DMS 273 treated with DMSO at 0.1 percent for 48 hours (cell line): ENCODE results near the gene TNKS2.
"Not testable (repeated sequence)": the region's sequence is repeated elsewhere in the genome, so short reads cannot be mapped to it uniquely, and the experiment has no call there.

ENCODE experiments used
- DNase-seq: peaks from one replicate; lab custom pipeline; 2025; lab: John Stamatoyannopoulos, UW

TNKS2 gene

DNA sequence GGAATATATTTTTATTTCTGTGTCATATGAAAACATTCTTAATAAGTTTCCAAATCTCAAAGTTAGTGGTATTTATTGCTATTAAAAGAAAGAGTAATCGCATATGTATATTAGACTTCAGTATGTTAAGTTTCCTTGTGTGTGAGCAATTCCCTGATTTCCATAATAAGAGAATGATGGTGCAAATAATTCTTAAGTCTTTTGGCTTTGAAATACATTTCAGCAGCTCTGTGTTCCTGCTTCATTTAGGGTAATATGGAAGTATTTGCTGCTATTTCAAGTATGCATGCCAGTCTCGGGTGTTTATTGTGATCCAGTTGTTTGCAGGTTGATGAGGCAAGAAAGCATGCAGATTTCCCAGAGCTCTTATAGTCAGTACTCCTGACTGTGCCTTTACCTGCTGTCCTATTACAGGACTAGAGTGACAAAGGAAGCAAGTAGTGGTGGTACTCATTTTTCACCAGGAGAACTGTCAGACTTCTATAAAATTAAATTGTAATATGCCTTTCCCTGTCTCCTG, 67.4 kb downstream of the TNKS2 start:
- no peak for DNase-seq

DNA sequence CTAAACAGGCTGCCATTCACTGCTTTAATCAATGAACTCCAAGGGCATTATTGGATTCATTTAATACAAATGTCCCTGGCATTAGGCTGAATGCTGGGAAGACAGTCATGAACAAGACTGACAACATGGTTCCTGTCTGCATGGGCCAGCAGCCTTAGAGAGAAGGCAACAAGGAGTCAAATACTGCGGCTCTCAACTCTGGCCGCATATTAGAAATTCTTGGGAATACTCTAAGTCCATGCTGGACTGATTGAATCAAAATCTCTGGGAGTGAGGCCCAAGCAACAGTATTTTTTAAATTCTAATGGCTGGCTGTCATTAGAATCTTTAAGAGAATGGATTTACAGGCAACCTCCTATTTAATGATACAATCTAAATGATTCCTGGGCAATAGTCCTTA, 76.9 kb downstream of the TNKS2 start:
- DNase-seq, result no peak

DNA sequence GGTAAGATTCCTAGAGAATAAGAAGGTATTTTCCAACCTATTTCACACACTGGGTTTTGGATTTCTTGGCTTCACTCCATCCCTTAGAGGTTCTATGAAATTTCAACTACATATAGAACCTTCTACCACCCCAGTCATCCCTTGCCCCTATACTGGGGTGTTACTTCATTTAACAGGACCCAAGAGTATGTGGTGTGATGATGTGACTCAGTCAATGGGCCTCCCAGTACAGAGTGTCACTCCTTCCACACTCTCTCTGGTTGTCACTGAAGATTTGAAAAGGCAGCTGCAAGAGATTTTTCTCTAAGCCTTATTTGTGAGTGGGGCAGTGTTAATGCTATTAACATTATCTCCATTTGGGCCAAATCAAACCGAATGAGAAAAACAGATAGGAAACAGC, 77.6 kb downstream of the TNKS2 start:
- no peak for DNase-seq

DNA sequence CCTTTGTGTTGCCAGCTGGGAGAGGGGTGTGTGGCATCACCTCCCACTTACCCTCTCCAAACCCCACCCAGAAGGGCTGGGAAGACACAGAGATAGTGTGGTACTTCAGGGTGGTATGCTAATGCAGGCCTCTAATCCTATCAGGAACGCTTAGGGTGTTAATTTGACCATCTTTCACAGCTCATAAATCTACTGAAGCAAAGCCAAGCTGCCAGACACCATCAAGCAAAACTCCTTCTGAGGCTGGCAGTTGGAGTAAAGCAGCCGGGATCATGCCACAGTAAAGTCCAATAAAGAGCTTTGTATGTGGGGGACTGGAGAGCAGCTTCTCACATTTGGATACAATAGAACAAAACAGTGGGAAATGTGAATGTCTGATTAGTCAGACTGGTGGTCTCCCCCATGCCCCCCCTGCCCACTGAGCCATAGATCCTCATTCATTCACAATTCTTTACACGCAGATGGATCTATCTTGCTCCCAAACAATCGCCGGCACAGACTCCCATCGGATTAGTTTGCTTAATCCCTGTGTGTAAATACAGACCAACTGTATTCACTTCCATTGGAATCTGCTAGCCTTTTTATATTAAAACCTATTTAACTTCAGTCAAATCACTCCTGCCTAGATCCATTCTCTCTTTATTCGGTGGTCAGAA, 81.4 kb downstream of the TNKS2 start:
- DNase-seq, result no peak

DNA sequence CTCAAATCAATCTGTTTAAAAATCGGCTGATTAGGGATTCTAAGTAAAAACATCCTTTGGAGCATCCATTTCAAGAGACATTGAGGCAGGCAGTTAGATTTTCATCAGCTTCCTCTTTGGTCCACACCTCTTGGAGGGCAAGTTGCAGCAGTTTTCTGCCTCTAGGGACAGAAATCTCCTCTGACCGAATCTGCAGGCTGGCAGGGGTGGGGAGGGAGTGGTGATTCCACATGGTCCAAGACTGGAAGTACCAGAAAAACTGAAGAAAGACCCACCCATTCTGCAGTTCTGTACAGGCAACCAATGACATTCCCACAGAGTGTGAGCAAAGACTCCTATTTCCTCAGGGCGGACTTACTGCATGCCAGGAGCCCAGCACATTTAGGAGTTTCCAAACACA, 82.1 kb downstream of the TNKS2 start:
- DNase-seq, result no peak

DNA sequence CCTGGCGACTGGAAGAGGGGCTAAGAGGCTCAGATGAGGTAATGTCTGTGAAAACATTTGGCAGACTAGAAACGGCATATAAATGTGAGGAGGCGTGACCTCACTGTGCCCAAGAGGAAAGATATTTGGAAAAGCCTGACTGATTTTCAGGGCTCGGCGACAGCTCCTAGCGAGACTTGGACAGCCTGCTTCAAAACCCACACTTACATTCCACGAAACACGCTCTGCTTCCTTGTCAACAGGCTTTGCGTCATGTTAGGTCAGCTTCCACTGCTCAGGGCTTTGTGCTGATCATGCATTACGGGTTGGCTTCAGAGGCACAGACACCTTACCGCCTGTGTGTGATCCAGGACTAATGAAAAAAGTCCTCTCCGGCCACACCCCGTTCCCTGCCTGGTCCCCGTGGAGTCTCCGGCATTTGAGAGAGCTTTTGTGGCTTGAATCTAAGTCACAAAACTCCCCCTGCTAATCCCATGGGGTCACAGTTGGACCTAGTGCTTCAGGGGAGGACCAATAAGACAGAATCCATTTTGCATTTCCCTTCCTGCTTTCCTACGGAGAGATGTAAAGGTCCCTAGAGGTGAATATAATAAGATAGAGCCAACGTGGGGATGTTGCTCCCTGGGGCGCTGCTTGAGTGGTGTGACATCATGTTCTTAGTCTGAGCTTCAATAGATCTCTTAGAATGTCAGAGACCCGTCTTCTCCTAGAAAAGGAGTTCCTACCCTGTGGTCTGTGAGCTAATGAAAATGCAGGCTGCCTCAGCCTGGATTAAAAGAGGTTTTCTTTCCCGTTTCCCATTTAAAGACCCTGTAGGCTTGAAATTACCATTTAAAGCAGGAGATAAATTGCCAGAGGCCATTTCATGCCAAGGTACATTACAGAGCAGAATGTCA, 85.6 kb downstream of the TNKS2 start:
- no peak for DNase-seq

DNA sequence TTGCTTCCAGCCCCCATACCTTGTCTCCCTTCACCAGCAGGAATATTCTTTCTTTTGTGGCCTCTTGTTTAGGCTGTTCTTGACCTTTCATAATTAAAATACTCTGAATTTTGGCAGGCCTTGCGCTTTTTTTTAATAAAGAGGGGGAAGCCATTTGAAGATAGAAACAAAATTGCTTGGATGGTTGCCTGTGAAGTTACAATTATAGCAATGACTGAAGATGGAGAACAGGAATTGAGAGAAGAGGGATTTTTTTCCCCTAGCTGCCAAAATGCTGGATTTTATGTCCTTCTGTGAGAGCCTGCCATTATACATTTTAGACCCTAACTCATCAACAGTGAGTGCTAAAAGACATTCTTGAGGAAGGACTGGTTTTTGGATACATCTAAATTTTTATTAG, 86.3 kb downstream of the TNKS2 start:
- no peak for DNase-seq

DNA sequence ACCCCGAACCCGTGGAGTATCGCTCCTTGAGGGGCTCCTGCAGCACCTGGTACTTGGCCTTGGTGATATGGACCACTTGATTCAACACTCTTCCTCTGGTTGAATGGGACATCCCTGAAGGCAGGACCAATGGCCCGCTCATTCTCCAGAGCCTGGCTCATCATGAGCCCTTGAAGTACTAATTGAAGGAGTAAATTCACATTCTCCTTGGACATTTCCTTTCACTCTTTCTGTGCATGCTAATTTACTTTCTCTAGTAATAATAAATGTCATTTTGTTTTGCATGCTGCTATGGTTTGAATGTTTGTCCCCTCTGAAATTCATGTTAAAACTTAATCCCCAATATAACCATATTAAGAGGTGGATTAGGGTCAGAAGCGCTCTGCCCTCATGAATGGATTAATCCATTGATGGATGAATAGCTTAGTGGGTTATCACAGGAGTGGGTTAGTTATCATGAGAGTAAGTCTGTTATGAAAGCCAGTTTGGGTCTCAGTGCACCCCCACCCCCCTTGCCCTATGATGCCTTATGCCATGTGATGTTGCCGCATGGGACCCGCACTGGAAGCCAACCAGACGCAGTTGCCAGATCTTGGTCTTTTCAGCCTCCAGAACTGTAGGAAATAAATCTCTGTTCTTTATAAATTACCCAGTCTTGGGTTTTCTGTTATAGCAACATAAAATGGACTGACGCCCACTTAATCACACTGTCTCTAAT, 87.3 kb downstream of the TNKS2 start:
- no peak for DNase-seq

DNA sequence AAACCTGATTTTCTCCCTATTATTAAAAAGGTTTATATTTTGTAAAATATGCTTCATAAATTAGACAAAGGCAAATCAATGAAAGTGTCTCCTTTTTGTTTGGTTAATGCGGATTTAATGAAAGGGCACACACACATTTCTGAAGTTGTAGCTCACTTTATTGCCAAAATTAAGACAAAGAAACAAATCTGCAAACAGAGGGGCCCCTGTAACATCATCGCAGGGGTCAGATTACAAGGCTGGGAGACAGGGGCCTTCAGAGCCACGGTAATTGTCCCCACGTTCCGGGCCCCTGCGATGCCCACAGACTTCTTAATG, 88.7 kb downstream of the TNKS2 start:
- no peak for DNase-seq

DNA sequence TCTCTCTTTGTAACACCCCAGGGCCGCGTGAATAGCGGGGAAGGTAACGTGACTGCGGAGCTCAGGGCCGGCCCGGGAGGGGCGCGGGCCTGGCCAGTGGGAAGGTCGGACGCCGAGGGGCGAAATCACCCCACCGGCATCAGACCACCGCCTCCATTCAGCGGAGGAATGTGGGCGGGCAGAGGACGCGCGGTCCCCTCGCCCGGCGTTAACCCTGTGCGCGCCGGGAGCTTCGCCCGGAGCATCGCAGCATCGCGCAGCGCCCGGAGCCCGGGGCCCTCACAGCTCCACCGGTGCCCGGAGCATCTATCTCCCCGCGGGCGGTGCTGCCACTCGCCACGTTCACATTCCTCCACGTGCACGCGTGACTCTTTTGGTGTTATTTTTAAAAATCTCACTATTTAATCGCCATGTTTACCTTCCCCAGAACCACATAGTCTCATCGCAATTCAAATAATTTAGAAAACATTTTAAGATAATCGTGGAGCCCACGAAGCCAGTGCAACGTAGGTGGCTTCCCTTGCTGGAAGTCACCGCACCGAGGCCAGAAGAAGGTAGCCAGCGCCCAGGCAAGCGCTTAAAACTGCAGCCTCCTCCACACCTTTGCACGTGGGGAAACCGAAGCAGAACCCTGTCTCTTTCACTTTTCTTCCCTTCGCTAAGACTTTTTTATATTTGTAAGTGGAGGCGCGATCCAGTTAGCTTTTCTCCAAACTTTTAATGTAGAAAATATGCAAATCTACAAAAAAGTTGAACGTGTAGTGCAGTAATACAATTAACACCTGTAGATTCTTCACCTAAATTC, 89.2 kb downstream of the TNKS2 start:
- DNase-seq, result no peak

DNA sequence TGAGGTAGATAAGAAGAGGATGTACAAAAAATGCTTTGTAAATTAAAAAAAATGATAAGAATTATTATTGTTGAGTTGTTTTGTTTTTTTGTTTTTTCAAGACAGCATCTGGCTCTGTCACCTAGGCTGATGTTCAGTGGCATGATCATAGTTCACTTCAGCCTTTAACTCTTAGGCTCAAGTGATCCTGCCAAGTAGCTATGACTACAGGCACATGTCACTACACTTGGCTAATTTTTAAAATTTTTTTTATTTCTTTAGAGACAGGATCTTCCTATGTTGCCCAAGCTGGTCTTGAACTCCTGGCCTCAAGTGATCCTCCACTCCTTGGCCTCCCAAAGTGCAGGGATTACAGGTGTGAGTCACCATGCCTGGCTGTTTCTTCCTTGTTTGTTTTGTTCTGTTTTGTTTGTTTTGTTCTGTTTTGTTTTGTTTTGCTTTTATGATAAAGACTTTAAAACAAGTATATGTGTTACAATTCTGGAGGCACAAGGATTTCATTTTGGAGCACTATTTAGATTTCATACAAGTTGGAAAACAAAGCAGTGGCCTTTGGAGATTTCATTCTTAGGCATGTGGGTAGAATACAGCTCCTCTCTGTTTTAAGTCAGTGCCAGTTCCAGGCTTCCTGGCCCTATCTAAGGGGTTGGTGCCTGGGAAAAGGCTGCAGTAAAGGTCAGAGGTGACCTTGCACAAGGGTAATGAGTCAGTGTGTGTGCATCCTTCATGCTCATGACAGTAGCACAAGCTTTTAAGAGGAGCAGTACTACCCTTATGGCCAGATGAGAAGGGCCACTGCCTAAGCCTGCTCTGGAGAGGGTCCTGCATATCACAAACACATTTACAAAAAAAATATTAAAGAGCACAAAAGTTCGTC, 93.1 kb downstream of the TNKS2 start:
- DNase-seq, result no peak

DNA sequence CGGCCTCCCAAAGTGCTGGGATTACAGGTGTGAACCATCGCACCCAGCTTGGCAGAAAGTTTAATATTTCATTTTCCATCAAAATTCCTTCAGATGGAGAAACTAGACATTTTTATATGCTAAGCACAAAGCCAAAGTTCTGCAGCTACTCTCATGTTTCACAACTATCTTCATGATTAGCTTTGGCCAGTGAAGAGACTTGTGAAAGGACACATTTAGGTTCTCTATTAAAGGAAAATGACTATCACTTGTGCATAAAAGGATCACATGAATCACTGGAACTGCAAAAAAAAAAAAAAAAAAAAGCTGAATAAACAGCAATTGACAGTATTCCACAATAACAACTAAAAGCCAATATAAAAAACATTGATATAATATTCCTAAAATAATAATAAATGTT, 94.8 kb downstream of the TNKS2 start:
- DNase-seq, result no peak

DNA sequence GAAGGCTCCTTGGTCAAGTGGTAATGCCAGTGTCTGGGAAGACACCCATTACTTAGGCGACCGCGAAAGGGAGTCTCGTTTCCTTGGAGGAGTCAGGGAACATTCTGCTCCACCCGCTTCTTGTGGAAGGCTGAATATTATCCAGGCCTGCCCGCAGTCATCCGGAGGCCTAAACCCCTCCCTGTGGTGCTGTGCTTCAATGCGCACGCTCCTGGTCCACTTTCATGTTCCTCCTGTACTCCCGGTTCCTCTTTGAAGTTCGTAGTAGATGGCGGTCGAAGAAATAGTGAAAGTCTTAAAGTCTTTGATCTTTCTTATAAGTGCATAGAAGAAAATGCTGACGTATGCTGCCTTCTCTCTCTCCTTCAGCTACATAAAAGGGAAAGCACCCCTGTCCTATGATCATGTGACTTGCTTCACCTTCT, 96.0 kb downstream of the TNKS2 start:
- not testable (repeated sequence) for DNase-seq

DNA sequence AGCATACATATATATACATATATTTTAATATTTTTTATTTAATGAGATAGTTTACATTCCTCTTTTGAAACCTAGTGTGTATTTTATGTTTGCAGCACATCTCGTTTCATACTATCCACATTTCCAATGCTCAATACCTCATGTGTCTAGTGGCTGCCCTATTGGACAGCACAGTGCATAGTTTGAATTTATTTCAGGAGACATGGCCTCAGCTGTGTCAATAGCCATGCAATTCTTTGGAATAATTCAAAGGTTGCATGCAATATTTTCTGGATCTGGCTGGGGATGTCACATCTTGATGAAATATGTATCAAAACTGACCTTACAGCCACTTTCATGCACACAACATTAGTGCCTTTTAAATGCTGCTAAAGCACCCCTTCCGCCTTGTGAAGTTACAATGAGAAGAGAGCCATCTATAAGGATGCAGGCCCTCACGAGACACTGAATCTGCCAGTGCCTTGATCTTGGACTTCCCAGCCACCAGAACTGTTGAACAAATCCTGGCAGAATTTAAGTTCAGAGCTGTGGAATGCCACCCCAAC, 98.1 kb downstream of the TNKS2 start:
- no peak for DNase-seq

DNA sequence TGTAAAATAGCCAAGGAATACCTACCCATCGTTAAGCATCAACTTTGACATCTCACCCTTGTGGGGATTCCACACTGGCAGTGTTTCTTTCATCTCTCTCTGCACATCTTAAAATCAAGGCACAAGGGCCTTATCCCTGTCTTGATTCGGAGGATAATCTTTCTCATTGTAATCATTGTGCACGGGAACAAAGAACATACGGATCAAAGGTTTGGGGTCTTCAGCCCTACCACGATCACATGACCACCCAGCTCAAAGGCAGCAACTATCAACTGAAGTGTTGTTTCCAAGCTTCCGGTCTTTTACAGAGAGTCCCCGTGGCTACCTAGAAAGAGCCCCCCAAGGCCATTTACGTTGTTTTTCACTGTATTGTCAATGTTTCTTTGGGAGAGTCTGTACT, 99.2 kb downstream of the TNKS2 start:
- DNase-seq, result no peak

DNA sequence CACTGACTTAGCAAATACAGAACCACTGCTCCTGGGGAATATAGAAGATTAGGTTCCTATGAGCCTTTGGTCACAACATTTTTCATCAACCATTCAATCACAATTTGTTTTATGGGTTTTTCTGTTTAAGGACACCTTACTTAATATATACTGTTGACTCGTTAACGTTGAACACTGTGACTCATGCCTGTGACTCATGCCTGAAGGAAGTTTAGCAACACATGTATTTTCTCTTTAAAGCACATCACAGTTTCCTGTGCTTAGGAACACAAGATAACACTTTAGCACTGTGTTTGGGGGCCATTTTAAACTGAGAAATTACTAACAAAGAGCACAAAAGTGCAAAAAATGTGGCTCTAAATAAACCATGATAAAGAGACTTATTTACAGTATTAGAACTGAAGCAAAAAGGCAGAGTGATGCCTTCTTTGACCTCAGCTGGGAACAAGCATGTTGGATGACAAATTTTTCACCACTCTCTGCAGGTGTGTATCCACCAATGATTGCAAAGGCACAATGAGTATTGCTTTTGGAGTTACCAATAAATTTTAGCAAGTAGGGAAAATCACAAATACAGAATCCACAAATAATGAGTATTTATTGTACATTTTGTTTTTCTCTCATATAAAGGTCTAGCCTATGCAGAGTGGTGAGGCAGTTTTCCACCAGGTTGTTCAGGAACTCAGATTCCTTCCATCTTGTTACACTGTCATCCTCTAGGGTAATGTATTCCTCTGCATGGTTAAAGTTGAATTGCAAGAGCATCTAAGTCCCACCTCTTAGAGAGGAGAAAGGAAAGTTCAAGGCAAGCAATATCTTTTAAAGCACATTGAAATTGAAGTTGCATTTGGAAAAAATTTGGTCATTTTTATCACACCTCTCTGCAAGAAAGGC, 103.8 kb downstream of the TNKS2 start:
- no peak for DNase-seq

DNA sequence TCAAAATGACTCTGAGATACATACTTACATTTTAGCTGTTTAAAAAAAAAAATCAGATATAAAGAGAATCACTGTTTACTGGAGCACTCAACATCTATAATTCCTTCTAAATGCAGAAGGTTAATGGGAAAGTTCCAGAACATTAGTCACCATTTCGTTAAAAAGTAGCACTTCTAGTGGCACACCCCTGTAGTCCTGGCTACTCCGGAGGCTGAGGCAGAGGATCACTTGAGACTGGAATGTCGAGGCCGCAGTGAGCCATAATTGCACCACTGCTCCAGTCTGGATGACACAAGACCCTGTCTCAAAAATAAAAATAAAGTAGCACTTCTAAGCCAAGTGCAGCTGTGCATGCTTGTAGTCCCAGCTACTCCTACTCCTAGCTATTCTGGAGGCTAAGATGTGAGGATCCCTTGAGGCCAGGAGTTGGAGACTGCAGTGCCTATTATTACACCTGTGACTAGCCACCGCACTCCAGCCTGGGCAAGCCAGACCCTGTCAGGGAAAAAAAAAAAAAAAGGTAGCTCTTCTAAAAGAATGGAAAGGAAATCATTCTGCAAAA, 108.9 kb downstream of the TNKS2 start:
- no peak for DNase-seq

DNA sequence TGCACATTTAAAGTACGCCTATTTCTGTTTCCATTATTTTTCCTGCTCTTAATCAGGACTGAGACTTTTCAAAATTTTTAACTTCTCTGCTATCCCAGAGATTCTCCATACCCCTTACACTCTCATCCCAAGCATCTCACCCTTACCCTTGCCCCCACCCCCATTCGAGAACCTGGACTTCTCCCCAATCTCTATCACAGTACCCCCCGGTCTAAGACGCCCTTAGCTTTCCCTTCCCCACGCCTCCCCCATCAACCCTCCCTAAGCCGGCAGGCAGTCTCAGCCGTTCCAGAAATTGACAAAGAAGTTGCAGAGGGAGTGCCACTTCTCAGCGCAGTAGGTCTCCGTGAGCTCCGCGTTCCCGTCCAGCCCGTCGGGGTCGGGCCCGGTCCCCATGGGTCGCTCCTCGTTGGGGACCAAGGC, 109.7 kb downstream of the TNKS2 start:
- no peak for DNase-seq
